Immature natural killer cell (primary cell): ENCODE results near the gene GABPB1. TPM values are rescaled to one million over a fixed set of nuclear protein-coding genes. Genes with fewer than 3 reads are reported as not detected.

Experiments used
- DNase-seq, 3 donors: peaks; one replicate each; pipeline ENCODE4 v3.0.0; 2022; ENCODE audit warnings: mixed read lengths in 1 of 3
- H3K27ac Mint-ChIP-seq, 6 donors: one replicate each; pipeline ENCODE4 v1.8.0; 2020; ENCODE audit warnings: mixed read lengths in 6 of 6, mild to moderate bottlenecking in 5 of 6, inconsistent platforms in 4 of 6, moderate library complexity in 3 of 6
- H3K27me3 Mint-ChIP-seq, 3 donors: one replicate each; pipeline ENCODE4 v1.8.0; 2020 to 2021; ENCODE audit warnings: low read depth in 3 of 3, mild to moderate bottlenecking in 3 of 3, mixed read lengths in 3 of 3, moderate library complexity in 3 of 3, inconsistent platforms in 1 of 3
- H3K36me3 Mint-ChIP-seq, 3 donors: one replicate each; pipeline ENCODE4 v1.8.0; 2020; ENCODE audit warnings: mixed read lengths in 3 of 3, inconsistent platforms in 2 of 3, mild to moderate bottlenecking in 2 of 3
- H3K4me1 Mint-ChIP-seq, 2 donors: one replicate each; pipeline ENCODE4 v1.8.0; 2020; ENCODE audit warnings: inconsistent platforms in 2 of 2, mild to moderate bottlenecking in 2 of 2, mixed read lengths in 2 of 2, moderate library complexity in 1 of 2
- H3K4me3 Mint-ChIP-seq, 5 donors: one replicate each; pipeline ENCODE4 v1.8.0; 2020; ENCODE audit warnings: mild to moderate bottlenecking in 5 of 5, mixed read lengths in 5 of 5, inconsistent platforms in 3 of 5, moderate library complexity in 3 of 5
- H3K9me3 Mint-ChIP-seq, 6 donors: one replicate each; pipeline ENCODE4 v1.8.0; 2020; ENCODE audit warnings: mild to moderate bottlenecking in 6 of 6, mixed read lengths in 6 of 6, inconsistent platforms in 4 of 6, moderate library complexity in 3 of 6
- polyA plus RNA-seq, 3 donors: library from polyadenylated mRNA; unstranded; fragments of 300-500 nt; fragmentation: Illumina TruSeq; gene quantifications; one replicate each; pipeline ENCODE4 v1.2.3, GENCODE V29; 2021

The GABPB1 gene
- polyA plus RNA-seq, 3 donors from 2014 or later = 31.0 to 61.9 (median 33.1) TPM

- peaks cover 0 to 1% (median 1%) of the 10 kb centered on the region in 3 donors for H3K27me3 Mint-ChIP-seq
- H3K36me3 Mint-ChIP-seq = no peaks in the 10 kb centered on the region
- DNase-seq = no peak
- H3K27ac Mint-ChIP-seq = no peak overlapping the region
- no peak overlapping the region for H3K4me3 Mint-ChIP-seq
- no peaks in the 10 kb centered on the region for H3K9me3 Mint-ChIP-seq
- no peaks in the 10 kb centered on the region for H3K4me1 Mint-ChIP-seq
Observed at GRCh38 chr15:50238255-50238654, 116.7 kb downstream of the GABPB1 start.

GRCh38 chr15:50236433-50236832 is 118.6 kb downstream of the GABPB1 start:
- Mint-ChIP-seq H3K4me3 (no peak overlapping the region), H3K27me3 (peaks cover 0 to 1% (median 0%) of the 10 kb centered on the region in 3 donors), H3K36me3 (no peaks in the 10 kb centered on the region), H3K9me3 (no peaks in the 10 kb centered on the region), H3K27ac (no peak overlapping the region), H3K4me1 (no peaks in the 10 kb centered on the region)
- DNase-seq = no peak

GRCh38 chr15:50235794-50236193 is 119.2 kb downstream of the GABPB1 start:
- no peak for DNase-seq
- no peak overlapping the region for H3K4me3 Mint-ChIP-seq
- peaks cover 0 to under 1% (median 0%) of the 10 kb centered on the region in 3 donors for H3K27me3 Mint-ChIP-seq
- H3K9me3 Mint-ChIP-seq = no peaks in the 10 kb centered on the region
- H3K4me1 Mint-ChIP-seq = no peaks in the 10 kb centered on the region
- H3K36me3 Mint-ChIP-seq = no peaks in the 10 kb centered on the region
- no peak overlapping the region for H3K27ac Mint-ChIP-seq

- Mint-ChIP-seq H3K27ac (no peak overlapping the region), H3K36me3 (no peaks in the 10 kb centered on the region), H3K27me3 (no peaks in the 10 kb centered on the region), H3K4me3 (no peak overlapping the region), H3K4me1 (no peaks in the 10 kb centered on the region), H3K9me3 (no peaks in the 10 kb centered on the region)
- no peak for DNase-seq
Observed at GRCh38 chr15:50234764-50235163, 120.2 kb downstream of the GABPB1 start.

- no peaks in the 10 kb centered on the region for H3K27me3 Mint-ChIP-seq
- no peak overlapping the region for H3K27ac Mint-ChIP-seq
- no peaks in the 10 kb centered on the region for H3K4me1 Mint-ChIP-seq
- no peak for DNase-seq
- no peaks in the 10 kb centered on the region for H3K36me3 Mint-ChIP-seq
- H3K4me3 Mint-ChIP-seq = no peak overlapping the region
- no peaks in the 10 kb centered on the region for H3K9me3 Mint-ChIP-seq
Observed at GRCh38 chr15:50233192-50233736, 121.7 kb downstream of the GABPB1 start.

GRCh38 chr15:50232791-50233190 is 122.2 kb downstream of the GABPB1 start:
- H3K27ac Mint-ChIP-seq = no peak overlapping the region

GRCh38 chr15:50231761-50232160 is 123.2 kb downstream of the GABPB1 start:
- no peak for DNase-seq
- H3K4me3 Mint-ChIP-seq = no peak overlapping the region
- H3K27ac Mint-ChIP-seq = no peak overlapping the region
- H3K9me3 Mint-ChIP-seq = no peaks in the 10 kb centered on the region
- no peaks in the 10 kb centered on the region for H3K4me1 Mint-ChIP-seq
- no peaks in the 10 kb centered on the region for H3K36me3 Mint-ChIP-seq
- H3K27me3 Mint-ChIP-seq = no peaks in the 10 kb centered on the region

More at GRCh38 chr15:50232791-50233190, 122.2 kb downstream of the GABPB1 start:
- DNase-seq = no peak
- Mint-ChIP-seq H3K27me3 (no peaks in the 10 kb centered on the region), H3K4me1 (no peaks in the 10 kb centered on the region), H3K4me3 (no peak overlapping the region), H3K36me3 (no peaks in the 10 kb centered on the region), H3K9me3 (no peaks in the 10 kb centered on the region)

- H3K27ac Mint-ChIP-seq = no peak overlapping the region
- H3K4me3 Mint-ChIP-seq = no peak overlapping the region
- no peaks in the 10 kb centered on the region for H3K36me3 Mint-ChIP-seq
- H3K27me3 Mint-ChIP-seq = no peaks in the 10 kb centered on the region
- DNase-seq = no peak
- H3K9me3 Mint-ChIP-seq = no peaks in the 10 kb centered on the region
- H3K4me1 Mint-ChIP-seq = no peaks in the 10 kb centered on the region
Observed at GRCh38 chr15:50229336-50229735, 125.7 kb downstream of the GABPB1 start.

- Mint-ChIP-seq H3K27me3 (no peaks in the 10 kb centered on the region), H3K4me3 (no peak overlapping the region)
- no peak for DNase-seq
Observed at GRCh38 chr15:50228866-50229265, 126.1 kb downstream of the GABPB1 start.

GRCh38 chr15:50227076-50227475 is 127.9 kb downstream of the GABPB1 start:
- Mint-ChIP-seq H3K27ac (no peak overlapping the region), H3K9me3 (no peaks in the 10 kb centered on the region), H3K4me3 (no peak overlapping the region), H3K27me3 (no peaks in the 10 kb centered on the region), H3K36me3 (no peaks in the 10 kb centered on the region), H3K4me1 (no peaks in the 10 kb centered on the region)
- no peak for DNase-seq

More at GRCh38 chr15:50228866-50229265, 126.1 kb downstream of the GABPB1 start:
- Mint-ChIP-seq H3K36me3 (no peaks in the 10 kb centered on the region), H3K9me3 (no peaks in the 10 kb centered on the region), H3K27ac (no peak overlapping the region), H3K4me1 (no peaks in the 10 kb centered on the region)

GRCh38 chr15:50225938-50226337 is 129.1 kb downstream of the GABPB1 start:
- H3K36me3 Mint-ChIP-seq = no peaks in the 10 kb centered on the region
- no peak overlapping the region for H3K27ac Mint-ChIP-seq
- no peaks in the 10 kb centered on the region for H3K9me3 Mint-ChIP-seq
- H3K4me1 Mint-ChIP-seq = no peaks in the 10 kb centered on the region
- H3K4me3 Mint-ChIP-seq = no peak overlapping the region
- DNase-seq = no peak
- H3K27me3 Mint-ChIP-seq = no peaks in the 10 kb centered on the region

Other genes starting within 250 kb of the GABPB1 start
- 10 to 100 TPM; 10.8 to 22.7 (median 18.5) TPM for gene ATP8B4, start 236.0 kb downstream of the GABPB1 start, polyA plus RNA-seq
- gene SLC27A2, start 173.0 kb downstream of the GABPB1 start, polyA plus RNA-seq = 1 to 10 TPM in 2 of 3 donors, not detected in 1; 1.5 to 1.8 TPM
- gene HDC, start 89.5 kb downstream of the GABPB1 start, polyA plus RNA-seq = under 1 TPM in 1 of 3 donors, not detected in 2; 0.21 TPM
- gene USP8, start 69.2 kb upstream of the GABPB1 start, polyA plus RNA-seq = 10 to 100 TPM; 18.0 to 52.8 (median 26.8) TPM
- not detected for gene USP50, start 191.5 kb upstream of the GABPB1 start, polyA plus RNA-seq